NCI-H128 (cell line): Measurements from ENCODE around the gene RTP5.

Source experiments
- DNase-seq: peaks from one replicate; lab custom pipeline; 2025; ENCODE audit not compliant: unreplicated experiment; lab: John Stamatoyannopoulos, UW

RTP5 gene

GRCh38 chr2:241843321-241844065 lies 26.0 kb upstream of the RTP5 start:
- no peak for DNase-seq

DNA sequence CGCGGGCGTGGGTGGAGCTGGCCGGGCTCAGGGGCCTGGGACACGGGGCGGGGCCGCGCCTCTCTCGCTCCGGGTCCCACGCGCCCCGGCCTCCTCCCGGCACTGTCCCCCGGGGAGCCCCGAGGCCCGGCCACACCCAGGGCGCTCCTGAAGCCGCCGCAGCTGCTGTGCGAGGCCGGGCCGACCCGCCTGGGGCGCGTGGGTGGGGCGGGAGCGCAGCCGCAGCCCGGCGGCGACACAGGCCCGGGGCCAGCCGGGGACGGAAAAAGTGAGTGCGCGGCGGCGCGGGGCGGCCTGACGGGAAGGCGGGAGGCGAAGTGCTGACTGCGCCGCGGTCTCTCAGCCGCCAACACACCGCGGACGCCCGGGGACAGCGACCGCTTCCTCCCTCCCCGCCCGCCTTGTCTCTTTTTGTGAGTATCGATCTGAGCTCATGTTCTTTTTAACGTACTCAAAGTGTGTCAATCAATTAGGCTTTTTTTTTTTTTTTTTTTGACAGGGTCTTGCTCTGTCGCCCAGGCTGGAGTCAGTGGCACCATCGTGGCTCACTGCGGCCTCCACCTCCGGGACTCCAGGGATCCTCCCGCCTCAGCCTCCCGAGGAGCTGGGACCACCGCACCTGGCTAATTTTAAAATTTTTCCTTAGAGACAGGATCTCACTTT lies 25.3 kb upstream of the RTP5 start:
- DNase-seq = no peak

DNA sequence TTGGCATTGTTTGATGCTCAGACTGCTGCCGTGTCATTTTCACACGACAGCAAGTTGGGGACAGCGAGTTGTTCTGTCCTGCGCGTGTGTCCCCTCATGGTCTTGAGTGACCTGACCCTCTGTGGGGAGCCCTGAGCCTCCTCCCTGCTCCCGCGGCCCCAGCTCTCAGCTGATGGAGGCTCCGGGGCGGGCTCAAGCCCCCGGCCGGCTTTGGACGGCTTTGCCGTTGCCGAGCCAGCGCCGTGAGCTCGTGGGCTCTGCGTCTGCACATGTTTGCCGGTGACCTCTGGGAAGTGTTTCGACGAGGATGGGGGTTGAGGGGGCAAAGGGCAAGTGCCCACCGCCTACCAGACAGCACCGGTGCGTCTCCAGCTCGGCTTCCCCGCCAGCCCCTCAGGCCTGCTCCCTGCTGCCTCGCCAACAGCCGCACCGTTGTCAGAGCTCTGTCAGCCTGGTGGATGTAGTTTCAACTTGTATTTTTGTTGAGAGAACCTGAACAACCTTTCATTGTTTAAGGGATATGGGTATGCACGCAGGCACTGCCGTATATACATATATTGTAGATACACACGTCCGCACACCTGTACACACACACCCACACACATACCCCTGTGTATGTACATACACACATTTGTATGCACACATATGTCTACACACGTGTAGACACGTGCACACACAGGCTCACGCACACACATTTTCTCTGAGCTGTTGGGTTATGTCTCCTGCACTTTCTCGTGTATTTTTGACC lies 24.5 kb upstream of the RTP5 start:
- DNase-seq = no peak

- DNase-seq = no peak
Observed at GRCh38 chr2:241846406-241846805, 23.1 kb upstream of the RTP5 start.

- no peak for DNase-seq
Observed at GRCh38 chr2:241848761-241849615, 20.5 kb upstream of the RTP5 start.

GRCh38 chr2:241849616-241850543 lies 19.6 kb upstream of the RTP5 start:
- DNase-seq = no peak

DNA sequence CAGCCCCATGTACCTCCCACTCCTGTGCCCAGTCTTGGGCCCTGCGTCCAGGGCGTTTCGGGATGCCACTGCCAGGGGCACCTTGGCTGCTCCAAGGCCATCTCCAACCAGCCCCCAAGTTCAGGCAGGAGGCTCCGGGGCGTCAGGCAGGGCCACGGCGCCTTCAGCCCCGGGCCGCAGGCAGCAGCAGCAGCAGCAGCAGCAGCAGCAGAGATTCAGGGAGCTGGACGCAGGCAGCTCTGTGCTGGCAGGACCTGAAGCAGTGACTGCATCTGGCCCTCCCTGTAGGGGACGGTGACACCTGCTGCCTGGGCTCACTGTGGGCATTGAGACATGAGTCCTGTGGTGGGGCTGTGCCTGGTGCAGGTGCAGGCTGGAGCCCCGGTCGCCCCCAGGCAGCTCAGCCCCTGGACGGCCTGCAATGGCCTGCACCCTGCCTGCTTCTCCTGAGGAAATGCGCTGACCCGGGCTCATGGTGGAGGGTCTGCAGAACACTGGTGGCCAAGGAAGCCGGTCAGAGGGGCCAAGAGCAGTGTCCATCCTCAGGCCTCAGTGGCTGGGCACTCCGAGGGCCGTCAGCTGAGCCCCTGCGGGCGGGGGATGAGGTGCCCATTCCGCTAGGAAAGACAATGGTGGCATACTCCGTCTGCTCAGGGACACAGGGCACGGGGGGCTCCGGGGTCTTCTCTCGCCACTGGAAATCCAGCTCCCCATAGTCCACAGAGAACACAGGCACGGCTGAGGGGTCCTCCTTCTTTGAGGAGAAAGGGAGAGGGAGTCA lies 18.8 kb upstream of the RTP5 start:
- no peak for DNase-seq

DNA sequence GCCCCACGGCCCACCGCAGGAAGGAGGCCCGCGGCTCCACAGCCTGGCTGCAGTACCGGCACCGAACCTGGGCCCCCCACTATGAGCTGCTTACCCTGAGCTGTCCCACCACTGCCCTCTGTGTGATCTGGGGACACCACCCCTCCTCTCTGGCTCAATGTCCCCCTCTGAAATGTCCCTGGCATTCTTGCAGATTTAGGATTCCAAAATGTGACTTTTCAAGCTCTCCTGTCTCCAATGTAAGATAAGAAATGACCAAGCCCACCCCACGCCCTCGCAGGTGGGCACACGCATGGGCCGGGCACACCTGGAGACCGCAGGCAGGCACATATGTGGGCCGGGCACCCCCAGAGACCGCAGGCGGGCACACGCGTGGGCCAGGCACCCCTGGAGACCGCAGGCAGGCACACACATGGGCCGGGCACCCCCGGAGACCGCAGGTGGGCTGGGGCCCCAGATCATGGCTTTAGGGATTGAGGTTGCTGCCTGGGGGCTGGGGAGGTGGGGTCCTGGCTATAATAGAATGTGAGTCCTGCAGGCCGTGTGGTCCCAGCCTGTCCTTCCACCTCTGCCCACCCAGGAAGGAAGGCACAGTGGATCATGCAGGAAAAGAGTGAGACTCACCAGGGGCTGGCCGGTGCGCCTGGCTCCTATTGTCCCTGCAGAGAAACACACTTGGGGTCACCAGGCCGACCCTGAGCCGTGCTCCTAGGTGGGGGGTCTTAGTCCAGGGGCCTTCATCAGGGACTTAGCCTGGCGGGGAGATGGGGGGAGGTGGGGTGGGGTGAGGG lies 18.0 kb upstream of the RTP5 start:
- DNase-seq = no peak

DNA sequence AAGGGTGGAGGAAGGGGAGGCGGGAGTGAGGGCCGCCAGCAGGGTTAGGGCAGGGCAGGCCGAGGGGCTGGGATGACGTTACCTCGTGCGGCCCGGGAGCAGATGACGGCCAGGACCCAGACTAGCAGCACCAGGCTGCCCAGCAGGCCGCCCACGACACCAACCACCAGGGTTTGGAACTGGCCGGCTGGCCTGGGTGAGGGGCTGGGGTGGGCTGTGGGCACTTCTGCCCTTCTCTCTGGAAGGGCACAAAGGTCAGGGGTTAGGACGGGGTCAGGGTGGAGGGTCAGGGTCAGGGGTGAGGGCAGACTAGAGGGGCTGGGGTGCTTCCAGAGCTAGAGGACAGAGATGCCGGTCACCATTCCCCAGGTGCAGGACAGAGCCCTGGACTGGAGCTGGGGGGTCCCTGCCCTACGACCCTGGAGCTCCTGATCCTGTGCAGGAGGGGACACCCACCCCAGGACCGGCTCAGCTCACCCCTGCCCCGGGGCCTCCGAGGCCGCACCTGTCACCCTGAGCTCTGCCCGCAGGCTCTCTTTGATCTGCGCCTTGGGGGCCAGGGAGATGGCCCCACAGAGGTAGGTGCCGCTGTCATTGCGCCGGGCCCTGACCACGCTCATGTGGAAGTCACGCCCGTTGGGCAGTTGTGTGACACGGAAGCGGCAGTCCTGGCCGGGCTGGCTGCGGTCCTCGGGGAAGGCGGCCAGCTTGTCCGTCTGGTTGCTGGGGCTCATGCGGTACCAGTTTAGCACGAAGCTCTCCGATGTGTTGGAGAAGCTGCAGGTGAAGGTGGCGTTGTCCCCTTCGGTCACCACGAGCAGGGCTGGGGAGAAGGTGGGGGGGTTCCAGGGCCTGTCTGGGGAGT lies 17.2 kb upstream of the RTP5 start:
- no peak for DNase-seq

DNA sequence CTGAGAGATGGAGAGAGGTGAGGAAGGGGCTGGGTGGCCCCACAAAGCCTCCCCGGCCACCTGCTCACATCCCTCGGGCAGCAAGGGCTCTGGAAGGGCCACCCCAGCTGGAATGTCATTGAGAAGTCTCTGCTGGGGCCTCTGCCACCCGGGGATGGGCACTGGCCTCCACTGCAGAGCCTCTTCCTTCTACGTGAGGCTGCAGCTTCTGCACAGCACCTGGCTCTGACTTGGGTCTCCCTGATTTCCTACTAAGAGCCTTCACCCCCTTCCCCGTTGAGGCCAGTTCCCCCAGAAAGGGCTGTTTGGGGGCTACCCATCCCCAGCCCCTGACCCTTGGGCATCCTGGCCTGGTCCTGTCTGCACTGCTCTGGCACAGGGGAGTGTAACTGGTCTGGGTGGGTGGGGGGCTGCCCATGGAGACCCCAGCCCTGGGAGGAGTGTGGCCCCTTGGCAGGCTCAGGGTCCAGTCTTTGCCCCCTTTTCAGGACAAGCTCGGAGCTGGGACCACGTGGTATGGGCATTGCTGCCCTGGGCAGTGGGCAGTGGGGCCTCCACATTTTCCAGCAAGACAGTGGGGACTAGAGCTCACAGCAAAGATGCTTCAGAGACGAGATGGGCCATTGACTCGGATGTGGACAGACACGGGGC lies 16.4 kb upstream of the RTP5 start:
- DNase-seq = no peak

GRCh38 chr2:241853651-241854341 lies 15.7 kb upstream of the RTP5 start:
- DNase-seq = no peak

- no peak for DNase-seq
Observed at GRCh38 chr2:241854342-241855244, 14.9 kb upstream of the RTP5 start.

- DNase-seq = no peak
Observed at GRCh38 chr2:241855245-241855887, 14.2 kb upstream of the RTP5 start.

- no peak for DNase-seq
Observed at GRCh38 chr2:241855888-241856422, 13.6 kb upstream of the RTP5 start.
